CD4-positive, alpha-beta T cell treated with Interleukin-10 for 1 hour (primary cell): ENCODE data around the gene IDI2.
A peak's percentile ranks its signal among the peaks of the same experiment; 100 is the strongest.

Source experiments
- DNase-seq: peaks from one replicate; pipeline ENCODE4 v3.0.0-alpha.2; 2020

Gene IDI2

DNA sequence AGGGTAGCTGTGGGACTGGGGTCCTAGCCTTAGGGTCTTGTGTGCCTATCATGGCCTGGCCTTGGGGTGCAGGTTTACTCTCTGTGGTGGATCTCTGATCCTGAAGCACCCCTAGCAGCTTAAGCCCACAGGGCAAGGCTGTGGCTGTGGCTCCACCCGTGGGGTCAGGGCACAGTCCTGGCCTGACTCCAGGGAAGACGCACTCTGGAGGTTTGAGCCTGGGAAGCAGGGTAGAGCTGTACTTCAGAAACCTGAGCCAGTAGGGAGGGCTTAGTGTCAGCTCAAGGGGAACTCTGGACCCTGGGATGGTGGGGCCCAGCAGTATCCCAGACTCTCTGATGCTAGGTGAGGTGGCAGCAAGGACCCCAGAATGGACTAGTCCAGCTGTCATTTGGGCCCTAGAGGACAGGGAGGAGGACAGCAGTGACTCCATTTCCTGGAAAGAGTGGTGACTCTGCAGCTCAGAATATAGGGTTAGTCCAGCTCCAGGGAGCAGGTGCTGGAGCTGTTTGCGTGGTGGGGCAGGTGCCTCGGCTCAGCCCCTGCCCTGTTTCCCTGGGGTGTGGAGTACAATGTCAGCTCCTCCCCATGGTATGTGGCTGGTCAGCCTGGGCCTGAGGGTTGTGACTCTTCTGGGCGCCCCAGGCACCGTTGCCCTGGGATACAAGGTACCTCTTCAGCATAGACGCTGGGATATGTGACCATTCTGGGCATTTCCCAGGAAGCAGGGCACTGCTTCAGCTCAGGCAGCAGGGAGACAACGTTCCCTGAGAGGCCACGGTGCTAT is 21.6 kb downstream of the IDI2 start:
- no peak for DNase-seq

GRCh38 chr10:1002425-1003006 is 23.1 kb downstream of the IDI2 start:
- no peak for DNase-seq

GRCh38 chr10:997266-998022 is 28.2 kb downstream of the IDI2 start:
- DNase-seq = no peak

- no peak for DNase-seq
Observed at GRCh38 chr10:996031-996430, 29.6 kb downstream of the IDI2 start.

- DNase-seq = no peak
Observed at GRCh38 chr10:995559-995926, 30.1 kb downstream of the IDI2 start.

GRCh38 chr10:994836-995558 is 30.7 kb downstream of the IDI2 start:
- no peak for DNase-seq

- no peak for DNase-seq
Observed at GRCh38 chr10:992871-993270, 32.8 kb downstream of the IDI2 start.

DNA sequence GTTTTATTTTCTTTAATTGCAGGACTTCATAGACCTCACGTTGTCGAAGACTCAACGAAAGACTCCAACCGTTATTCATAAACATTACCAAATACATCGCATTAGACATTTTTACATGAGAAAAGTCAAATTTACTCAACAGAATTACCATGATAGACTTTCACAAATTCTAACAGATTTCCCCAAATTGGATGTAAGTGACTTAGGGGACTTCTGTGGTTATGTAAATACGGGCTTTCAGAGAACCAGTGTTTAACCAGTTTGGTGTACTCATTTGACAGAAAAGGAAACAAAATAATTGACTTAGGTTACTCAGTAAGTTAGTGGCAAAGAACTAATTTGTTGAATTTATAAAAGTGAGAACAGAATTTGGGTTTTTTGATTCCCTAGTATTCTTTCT is 33.2 kb downstream of the IDI2 start:
- DNase-seq = no peak

DNA sequence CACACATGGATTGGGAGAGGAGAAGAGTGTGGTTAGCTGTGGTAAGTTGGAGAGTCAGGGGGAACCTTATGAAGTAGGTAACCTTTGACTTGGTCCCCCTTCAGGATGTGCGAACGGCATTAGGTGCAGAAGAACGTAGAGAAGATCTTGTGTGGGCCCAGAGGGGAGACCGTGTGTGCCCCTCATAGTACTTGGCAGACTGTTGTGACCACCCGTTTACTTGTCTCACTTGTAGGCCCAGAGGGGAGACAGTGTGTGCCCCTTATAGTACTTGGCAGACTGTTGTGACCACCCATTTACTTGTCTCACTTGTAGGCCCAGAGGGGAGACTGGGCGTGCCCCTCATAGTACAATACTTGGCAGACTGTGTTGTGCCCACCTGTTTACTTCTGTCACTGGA is 34.9 kb downstream of the IDI2 start:
- DNase-seq = no peak

- DNase-seq = no peak
Observed at GRCh38 chr10:988667-989545, 36.8 kb downstream of the IDI2 start.

DNA sequence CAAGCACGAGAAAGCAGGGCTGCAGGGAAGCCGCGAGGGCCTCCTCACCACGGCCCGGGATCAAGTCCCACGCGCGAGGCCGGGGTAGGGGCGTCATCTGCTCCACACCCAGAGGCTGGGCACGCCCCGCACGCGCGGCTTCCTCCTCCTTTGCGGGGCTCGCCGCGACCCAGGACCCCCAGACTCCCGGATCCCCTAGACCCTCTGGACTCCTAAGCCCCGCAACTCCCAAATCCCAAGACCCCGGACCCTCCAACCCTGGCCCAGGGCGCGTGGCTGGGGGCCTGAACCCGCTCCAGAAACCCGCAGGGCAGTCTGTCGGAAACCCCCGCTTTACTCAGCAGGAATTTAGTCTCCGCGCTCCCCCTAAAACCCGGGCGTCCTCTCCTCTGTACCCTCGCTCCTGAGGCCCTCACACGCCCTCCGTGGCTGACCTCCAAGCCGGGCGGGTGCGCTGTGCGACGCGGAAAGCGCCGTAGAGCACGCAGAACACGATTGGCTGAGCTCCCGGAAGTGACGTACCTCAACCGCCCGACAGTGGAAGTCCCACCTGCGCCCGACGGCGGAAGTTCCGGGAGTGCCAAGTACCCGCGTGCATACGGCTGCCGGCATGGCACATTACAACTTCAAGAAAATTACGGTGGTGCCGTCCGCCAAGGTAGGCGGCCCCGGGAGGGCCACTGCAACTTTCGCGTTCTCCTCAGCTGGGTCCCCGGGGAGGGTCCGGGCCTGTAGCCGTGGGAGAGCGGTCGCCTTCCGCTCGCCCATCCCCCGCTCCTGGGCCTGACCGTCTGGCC is 37.6 kb downstream of the IDI2 start, which contains the start of gene GTPBP4:
Gene GTPBP4, plus strand, starts transcription at position 565 of the 797 bp plus-strand sequence. Its CDS starts 46 bp downstream, at position 611.
- peak; percentile 97 for DNase-seq

- no peak for DNase-seq
Observed at GRCh38 chr10:987620-987869, 38.1 kb downstream of the IDI2 start.

- DNase-seq = no peak
Observed at GRCh38 chr10:986881-987619, 38.6 kb downstream of the IDI2 start.

DNA sequence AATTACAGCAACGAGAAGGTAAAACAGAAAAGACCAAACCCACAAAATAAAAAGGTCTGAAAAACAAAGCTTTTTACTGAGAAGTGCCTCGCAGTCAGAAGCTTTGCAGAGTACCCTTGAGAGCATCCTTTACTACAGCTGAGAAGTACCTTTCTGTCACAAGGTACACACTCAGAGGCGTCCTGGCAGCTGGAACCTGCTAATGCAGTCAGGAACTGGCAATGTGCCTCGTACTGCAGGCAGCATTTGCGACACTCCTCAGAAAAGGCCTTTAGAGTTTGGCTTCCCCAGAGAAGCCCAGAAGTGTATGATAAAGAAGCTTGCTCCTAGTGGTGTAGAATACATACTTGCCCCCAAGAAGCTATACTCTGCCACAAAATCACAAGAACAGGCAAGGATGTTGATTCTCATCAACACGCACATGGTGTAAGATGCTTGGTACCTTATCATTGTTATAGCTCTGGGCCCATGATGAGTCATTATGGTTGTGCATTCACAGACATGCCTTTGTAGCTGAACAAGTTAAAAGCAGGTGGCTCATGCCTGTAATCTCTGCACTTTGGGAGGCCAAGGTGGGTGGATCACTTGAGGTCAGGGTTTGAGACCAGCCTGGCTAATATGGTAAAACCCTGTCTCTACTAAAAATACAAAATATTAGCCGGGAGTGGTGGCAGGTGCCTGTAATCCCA is 39.4 kb downstream of the IDI2 start:
- no peak for DNase-seq

- no peak for DNase-seq
Observed at GRCh38 chr10:985361-985760, 40.3 kb downstream of the IDI2 start.

- no peak for DNase-seq
Observed at GRCh38 chr10:983971-984655, 41.5 kb downstream of the IDI2 start.

DNA sequence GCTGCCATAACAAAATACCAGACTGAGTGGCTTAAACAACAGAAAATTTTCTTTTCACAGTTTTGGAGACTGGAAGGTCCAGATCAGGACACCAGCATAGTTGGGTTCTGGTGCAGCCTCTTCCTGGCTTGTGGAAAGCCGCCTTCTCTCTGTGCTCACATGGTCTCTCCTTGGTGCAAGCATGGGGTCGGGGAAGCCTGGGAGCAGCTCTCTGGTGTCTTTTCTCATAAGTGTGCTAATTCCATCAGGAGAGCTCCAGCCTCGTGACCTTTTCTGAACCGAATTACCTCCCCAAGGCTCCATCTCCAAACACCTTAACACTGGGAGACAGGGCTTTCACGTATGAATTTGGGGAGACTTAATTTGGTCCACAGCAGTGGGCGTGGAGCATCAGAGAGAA is 42.3 kb downstream of the IDI2 start:
- DNase-seq = no peak

GRCh38 chr10:980468-981093 is 45.1 kb downstream of the IDI2 start:
- no peak for DNase-seq

DNA sequence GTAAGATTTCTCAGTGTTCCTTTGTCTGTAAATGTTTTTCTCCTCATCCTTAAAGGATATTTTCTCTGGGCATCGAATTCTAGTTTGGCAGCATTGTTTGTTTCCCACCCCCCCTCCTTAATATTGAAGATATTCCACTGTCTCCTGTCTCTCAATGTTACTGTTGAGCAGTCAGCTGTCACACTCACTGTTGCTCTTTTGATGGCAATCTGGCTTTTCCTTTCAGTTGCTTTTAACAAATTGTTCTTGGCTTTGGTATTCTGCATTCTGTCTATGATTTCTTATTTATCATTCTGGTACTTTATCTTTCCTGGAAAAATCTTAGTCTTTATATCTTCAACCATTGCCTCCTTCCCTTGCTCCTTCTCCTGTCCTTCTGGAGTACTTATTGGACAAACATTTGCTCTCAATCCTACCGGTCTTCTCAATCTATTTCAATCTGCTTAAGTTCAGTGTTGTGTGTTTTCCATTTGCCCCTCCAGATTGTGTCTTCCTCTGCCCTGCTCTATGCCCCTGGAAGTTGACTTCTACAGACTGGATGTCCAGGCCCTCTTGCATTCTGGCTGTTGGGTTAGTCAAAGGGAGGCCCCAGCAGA is 46.7 kb downstream of the IDI2 start:
- no peak for DNase-seq
